DMS79 (cell line): ENCODE measurements around the gene FAM180A.

Experiments
- DNase-seq: peaks from one replicate; lab custom pipeline; 2025; lab: John Stamatoyannopoulos, UW

Gene FAM180A

DNA sequence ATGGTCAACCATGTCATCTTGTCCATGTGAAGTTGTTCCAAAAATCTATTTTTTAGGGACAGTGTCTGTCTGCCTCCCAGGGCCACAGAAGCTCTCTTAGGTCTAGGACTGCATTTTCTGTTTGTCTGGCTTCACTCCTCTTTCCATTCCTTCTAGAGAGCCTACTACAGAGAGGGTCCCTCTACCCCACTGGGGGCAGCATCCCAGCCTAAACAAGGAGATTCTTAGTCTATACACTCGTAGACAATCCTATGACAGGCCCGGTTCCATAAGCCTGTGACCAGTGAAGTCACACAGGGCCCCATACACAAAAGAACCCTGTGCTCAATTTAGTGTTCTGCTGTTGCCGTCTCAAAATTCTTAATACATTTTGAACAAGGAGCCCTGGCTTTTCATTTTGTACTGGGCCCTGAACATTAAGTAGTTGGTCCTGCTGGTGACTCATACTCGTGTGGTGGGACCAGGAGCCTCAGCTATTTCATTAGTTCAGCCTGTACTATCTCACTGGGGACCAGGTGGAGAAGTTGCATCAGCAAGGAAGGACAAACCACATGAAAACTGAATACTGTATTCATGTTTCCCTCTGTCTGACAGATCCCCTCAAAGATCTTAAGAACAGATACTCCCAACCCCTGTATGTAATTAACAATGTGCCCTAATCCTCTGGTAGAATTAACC lies 23.5 kb upstream of the FAM180A start:
- no peak for DNase-seq

GRCh38 chr7:135771051-135771450 lies 22.4 kb upstream of the FAM180A start:
- DNase-seq: no peak

GRCh38 chr7:135770139-135770710 lies 21.6 kb upstream of the FAM180A start:
- no peak for DNase-seq

GRCh38 chr7:135769005-135769802 lies 20.6 kb upstream of the FAM180A start:
- DNase-seq: no peak

- DNase-seq: no peak
Measured at GRCh38 chr7:135768467-135768866, 19.9 kb upstream of the FAM180A start.

- no peak for DNase-seq
Measured at GRCh38 chr7:135768064-135768463, 19.5 kb upstream of the FAM180A start.

DNA sequence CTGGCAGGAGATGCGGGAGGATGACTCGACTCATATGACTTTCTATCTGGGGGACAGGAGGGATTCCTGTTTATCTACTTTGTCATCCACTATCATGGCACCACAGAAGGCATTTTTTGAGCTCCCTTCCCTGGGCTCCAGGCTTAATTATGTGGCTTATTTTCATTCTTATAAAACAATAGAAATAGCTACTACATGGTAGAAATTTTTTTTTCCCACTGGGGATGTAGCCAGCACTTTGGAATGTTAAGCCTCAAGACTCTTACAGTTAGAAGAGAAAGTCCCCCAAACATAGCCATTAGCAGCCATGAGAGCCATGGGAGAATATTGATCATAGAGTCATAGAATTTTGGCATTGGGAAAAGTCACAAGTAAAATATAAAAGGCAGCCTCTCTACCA lies 14.6 kb upstream of the FAM180A start:
- DNase-seq: no peak

DNA sequence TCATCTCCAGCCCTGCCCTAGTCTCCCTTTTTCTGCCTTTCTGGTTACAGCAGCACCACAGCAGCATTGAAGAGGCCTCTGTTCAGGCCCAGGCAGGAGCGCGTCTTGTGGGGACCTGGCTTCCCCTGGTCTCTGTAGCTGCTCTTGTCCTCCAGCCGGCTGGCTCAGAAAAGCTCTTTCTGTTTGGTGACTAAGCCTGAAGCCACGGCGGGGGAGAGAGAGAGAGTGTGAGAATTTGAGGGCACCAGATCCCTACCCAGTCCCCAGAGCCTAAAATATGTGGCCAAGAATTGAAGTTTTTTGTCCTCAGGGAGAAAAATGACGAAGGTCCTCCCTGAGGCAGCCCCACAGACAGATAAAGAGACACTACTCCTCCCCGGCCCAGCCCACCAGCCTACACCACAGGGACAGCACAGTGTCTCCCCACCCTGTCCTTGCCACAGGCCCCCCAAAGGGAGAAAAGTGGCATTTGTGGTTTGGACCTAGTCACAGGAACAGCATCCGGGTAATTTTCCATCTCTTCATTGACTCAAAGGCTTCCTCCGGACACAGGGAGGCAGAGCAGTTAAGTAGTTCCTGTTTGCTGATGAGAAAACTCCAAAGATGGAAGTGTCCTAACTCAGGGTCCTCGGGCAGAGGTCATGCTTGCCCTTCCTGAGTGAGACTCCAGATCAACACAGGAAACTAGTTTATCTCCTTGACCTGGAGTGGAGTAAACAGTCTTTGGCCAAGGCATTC lies 13.3 kb upstream of the FAM180A start:
- DNase-seq: no peak

DNA sequence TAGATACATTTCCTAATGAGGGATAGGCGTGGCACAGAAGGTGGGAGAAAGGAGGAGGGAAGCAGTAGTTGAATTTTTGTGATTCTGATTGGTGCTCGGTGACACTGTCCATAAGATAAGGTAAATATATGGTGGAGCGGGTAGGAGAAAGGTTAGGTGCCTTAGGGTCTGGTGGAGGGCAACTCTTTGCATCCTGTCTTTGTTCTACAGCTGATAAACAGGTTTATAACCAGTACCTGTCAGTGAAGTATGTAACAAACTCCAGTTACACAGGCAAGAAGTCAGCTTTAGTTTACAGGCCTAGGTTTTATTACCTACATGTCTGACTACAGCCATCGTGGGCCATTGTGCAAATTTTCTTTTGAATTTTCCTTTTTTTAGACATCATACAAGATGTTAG lies 10.9 kb upstream of the FAM180A start:
- DNase-seq: no peak

DNA sequence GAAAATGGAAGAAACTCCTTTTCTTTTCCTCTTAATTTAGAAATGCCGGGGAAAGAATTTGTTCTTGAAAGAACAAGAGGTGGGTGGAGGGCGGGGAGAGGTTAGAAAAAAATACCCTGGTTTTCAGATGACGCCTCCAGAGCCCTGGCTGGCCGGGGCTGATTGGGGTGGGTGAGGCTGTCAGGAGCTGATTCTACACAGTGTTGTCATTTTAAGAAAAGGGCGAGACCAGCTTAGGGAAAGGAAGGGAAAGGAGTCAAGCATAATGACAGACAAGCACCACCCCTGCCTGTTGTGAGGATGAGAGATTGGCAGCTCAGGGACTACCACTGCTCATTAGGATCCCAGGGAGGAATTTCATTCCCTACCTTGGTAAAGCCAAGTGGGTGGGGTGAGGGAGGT lies 9.9 kb upstream of the FAM180A start:
- DNase-seq: no peak

GRCh38 chr7:135757719-135758411 lies 9.3 kb upstream of the FAM180A start:
- no peak for DNase-seq

- no peak for DNase-seq
Measured at GRCh38 chr7:135756191-135756590, 7.6 kb upstream of the FAM180A start.

- DNase-seq: no peak
Measured at GRCh38 chr7:135755351-135755753, 6.7 kb upstream of the FAM180A start.

DNA sequence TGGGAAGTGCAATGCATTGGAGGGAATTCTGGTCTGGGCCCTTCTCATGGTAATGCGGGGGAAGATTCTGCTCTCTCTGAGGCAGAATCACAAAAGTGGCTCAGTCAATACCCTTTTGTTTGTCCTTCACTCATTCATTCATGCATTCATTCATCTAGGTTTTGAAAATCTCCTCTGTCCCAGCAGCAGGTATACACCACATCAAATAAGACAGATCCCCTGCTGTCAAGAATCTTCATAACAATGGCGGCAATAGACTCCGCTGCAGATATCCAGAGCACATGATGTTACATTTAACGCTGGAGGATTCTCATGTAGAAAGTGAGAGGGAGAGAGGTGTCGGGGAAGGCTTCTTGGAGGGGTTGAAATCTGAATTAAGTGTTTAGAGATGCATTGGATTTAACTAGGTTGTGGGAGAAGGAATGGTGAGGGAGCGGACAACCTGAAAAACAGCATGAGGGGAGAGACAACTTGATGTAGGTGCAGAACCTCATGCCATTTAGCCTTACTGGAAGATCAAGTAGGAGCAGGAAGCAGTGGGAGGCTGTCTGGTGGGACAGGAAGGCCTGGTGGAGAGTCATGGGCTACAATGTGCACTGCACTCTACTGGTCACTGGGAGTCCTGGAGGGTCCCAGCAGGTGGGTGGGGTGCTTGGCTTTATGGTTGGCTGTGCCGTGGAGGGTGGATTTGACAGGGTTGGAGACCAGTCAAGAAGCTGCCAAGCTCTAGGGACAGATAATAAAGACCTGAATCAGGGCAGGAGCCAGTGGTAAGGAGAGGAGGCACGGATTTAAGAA lies 5.2 kb upstream of the FAM180A start:
- DNase-seq: no peak

- no peak for DNase-seq
Measured at GRCh38 chr7:135747366-135747765, 1.2 kb downstream of the FAM180A start.

DNA sequence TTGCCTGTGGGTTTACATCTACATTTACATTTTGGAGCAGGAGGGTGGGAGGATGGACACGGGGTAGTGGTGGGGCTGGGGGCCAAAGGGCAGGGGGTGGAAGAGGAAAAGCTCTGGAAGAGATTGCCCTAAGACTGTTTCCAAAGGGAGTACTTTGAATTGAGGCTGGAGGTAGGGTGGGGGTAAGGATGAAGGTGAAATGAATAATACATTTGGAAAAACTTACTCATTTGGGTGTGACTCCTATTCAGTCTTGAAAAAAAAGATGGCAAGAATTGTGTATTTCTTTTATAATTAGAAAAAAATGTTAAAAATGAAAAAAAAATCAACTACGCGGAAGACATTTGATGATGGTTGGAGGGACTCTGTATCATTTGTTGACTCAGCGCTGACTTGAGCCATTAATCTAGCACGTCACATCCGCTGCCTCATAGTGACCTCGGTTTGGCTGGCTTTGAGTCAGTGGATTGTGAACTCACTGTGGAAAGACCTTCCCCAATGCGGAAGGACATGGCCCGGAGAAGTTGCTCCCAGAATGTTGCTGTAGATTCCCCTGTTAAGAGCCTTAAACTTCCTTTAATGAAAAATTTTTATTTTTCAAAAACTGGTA lies 2.8 kb downstream of the FAM180A start:
- no peak for DNase-seq

- no peak for DNase-seq
Measured at GRCh38 chr7:135744938-135745702, 3.5 kb downstream of the FAM180A start.

DNA sequence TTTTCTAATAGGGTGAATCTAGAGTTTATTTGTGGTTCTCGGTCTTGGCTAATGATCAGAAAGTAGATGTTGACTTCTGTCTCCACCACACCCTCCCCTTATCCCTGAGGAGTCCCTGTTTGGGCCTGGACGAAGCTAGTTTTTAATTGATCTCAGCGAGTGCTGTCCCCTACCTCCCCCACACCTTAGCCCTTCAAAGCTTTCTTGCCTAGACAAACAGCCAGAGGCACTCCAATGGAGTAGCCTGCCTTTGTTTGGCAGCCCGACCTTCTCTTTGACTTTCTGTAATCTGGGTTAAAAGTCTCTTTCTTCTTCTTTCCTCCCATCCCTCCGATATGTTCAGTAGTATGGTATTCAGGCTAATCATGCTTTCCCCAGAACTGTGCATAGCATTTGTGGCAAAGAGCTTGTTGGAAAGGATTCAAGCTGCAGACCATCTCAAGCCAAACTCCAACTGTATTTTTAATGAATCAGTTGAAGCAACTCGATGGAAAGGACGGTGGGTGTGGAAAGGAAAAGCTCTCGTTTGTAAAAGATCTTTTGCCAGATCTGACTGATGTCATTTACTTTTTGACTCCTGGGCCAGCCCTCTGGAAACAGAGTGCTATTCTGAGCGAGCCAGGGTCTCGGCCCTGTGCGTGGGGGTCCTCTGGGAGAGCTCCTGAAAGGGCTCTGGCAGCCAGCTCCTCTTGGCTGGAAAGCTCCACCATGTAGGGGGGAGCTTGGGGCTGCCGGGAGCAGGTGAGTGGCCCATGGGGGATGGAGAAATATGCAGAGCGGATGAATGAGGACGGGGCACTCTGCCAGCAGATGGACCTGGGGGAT lies 4.5 kb downstream of the FAM180A start:
- DNase-seq: peak; percentile 60

GRCh38 chr7:135742371-135742770 lies 6.2 kb downstream of the FAM180A start:
- no peak for DNase-seq
